ENCODE data around the gene TEX29. TPM values are rescaled to one million over a fixed set of nuclear protein-coding genes. Genes with fewer than 3 reads are reported as not detected.

Gene TEX29
- total RNA-seq, 2 donors from 2014 or later: not detected

GRCh38 chr13:111336666-111337065 is 16.2 kb downstream of the TEX29 start:
- Histone ChIP-seq H3K36me3 (no peaks in the 10 kb centered on the region), H3K4me3 (no peak overlapping the region), H3K9me3 (no peaks in the 10 kb centered on the region), H3K27ac (no peak overlapping the region), H3K4me1 (no peaks in the 10 kb centered on the region), H3K27me3 (no peaks in the 10 kb centered on the region)
- DNase-seq (ENCODE audit: low spot score): no peak
- no peak for TF ChIP-seq CTCF (IDR thresholded peaks at IDR 0.05)

- H3K27me3 ChIP-seq: no peaks in the 10 kb centered on the region
- H3K27ac ChIP-seq: no peak overlapping the region
- no peak overlapping the region for H3K4me3 ChIP-seq
- TF ChIP-seq CTCF (IDR thresholded peaks at IDR 0.05): no peak
- no peaks in the 10 kb centered on the region for H3K36me3 ChIP-seq
- DNase-seq (ENCODE audit: low spot score): peak; percentile 7
- no peaks in the 10 kb centered on the region for H3K9me3 ChIP-seq
- H3K4me1 ChIP-seq: no peaks in the 10 kb centered on the region
Measured at GRCh38 chr13:111337206-111337605, 16.8 kb downstream of the TEX29 start.

GRCh38 chr13:111337741-111338140 is 17.3 kb downstream of the TEX29 start:
- no peak for DNase-seq (ENCODE audit: low spot score)
- Histone ChIP-seq H3K9me3 (no peaks in the 10 kb centered on the region), H3K27me3 (no peaks in the 10 kb centered on the region), H3K27ac (no peak overlapping the region), H3K4me3 (no peak overlapping the region), H3K4me1 (no peaks in the 10 kb centered on the region), H3K36me3 (no peaks in the 10 kb centered on the region)
- TF ChIP-seq CTCF (IDR thresholded peaks at IDR 0.05): no peak

- no peaks in the 10 kb centered on the region for H3K9me3 ChIP-seq
- no peak overlapping the region for H3K4me3 ChIP-seq
- peak; percentile 48 for DNase-seq (ENCODE audit: low spot score)
- H3K27me3 ChIP-seq: no peaks in the 10 kb centered on the region
- no peak overlapping the region for H3K27ac ChIP-seq
- no peaks in the 10 kb centered on the region for H3K36me3 ChIP-seq
- TF ChIP-seq CTCF (IDR thresholded peaks at IDR 0.05): no peak
- no peaks in the 10 kb centered on the region for H3K4me1 ChIP-seq
Measured at GRCh38 chr13:111338841-111339240, 18.4 kb downstream of the TEX29 start.

GRCh38 chr13:111339366-111340143 is 19.1 kb downstream of the TEX29 start:
- DNase-seq (ENCODE audit: low spot score): peak; percentile 38

More at GRCh38 chr13:111339366-111340143, 19.1 kb downstream of the TEX29 start:
- no peak for TF ChIP-seq CTCF (IDR thresholded peaks at IDR 0.05)
- Histone ChIP-seq H3K4me1 (no peaks in the 10 kb centered on the region), H3K36me3 (no peaks in the 10 kb centered on the region), H3K9me3 (no peaks in the 10 kb centered on the region), H3K4me3 (no peak overlapping the region), H3K27me3 (no peaks in the 10 kb centered on the region), H3K27ac (no peak overlapping the region)

All from right atrium auricular region (tissue), 2 donors.